Liver (tissue), 10 donors: ENCODE measurements around the gene SLITRK2. TPM values are rescaled to one million over a fixed set of nuclear protein-coding genes. Genes with fewer than 3 reads are reported as not detected.
A peak's percentile ranks its signal among the peaks of the same experiment; 100 is the strongest.

Experiments
- DNase-seq: peaks from one replicate; pipeline ENCODE4 v3.0.0-alpha.2; 2017; ENCODE audit warnings: low spot score
- H3K27ac ChIP-seq, 2 donors: one replicate each; pipeline ENCODE4 v1.7.0; 2013; ENCODE audit warnings: inconsistent platforms in 2 of 2, low read length in 2 of 2, control low read depth in 1 of 2, low read depth in 1 of 2, mild to moderate bottlenecking in 1 of 2
- H3K27me3 ChIP-seq, 4 donors: one replicate each; pipeline versions ENCODE4 v1.6.1 to v1.7.0; 2013; ENCODE audit warnings: low read length in 3 of 4, inconsistent platforms in 1 of 4, mild to moderate bottlenecking in 1 of 4, moderate library complexity in 1 of 4; ENCODE audit not compliant: control insufficient read depth in 4 of 4, insufficient read depth in 4 of 4
- H3K36me3 ChIP-seq, 4 donors: one replicate each; pipeline versions ENCODE4 v1.6.1 to v1.7.0; 2013; ENCODE audit warnings: low read length in 3 of 4, mild to moderate bottlenecking in 3 of 4, low read depth in 1 of 4, moderate library complexity in 1 of 4; ENCODE audit not compliant: control insufficient read depth in 4 of 4, insufficient read depth in 3 of 4
- H3K4me1 ChIP-seq, 4 donors: one replicate each; pipeline versions ENCODE4 v1.6.1 to v1.7.0; 2013; ENCODE audit warnings: low read length in 3 of 4, mild to moderate bottlenecking in 3 of 4, moderate library complexity in 1 of 4; ENCODE audit not compliant: control insufficient read depth in 4 of 4, insufficient read depth in 4 of 4
- H3K4me3 ChIP-seq, 3 donors: one replicate each; pipeline versions ENCODE4 v1.6.1 to v1.7.0; 2013; ENCODE audit warnings: low read length in 3 of 3, control low read depth in 1 of 3, low read depth in 1 of 3, mild to moderate bottlenecking in 1 of 3
- H3K9ac ChIP-seq, 2 donors: one replicate each; pipeline ENCODE4 v1.7.0; 2013; ENCODE audit warnings: low read length in 2 of 2, mild to moderate bottlenecking in 2 of 2, moderate library complexity in 2 of 2, control low read depth in 1 of 2, low read depth in 1 of 2
- H3K9me3 ChIP-seq, 4 donors: one replicate each; pipeline versions ENCODE4 v1.6.1 to v1.7.0; 2013; ENCODE audit warnings: low read length in 3 of 4; ENCODE audit not compliant: control insufficient read depth in 4 of 4
- FOXA2 ChIP-seq: IDR thresholded peaks from 2 replicates; pipeline ENCODE4 v1.6.1; 2016; ENCODE audit warnings: antibody characterized with exemption
- HNF4A ChIP-seq, 2 donors: conservative IDR thresholded peaks; 2 replicates each; pipeline ENCODE4 v1.6.1; 2016; ENCODE audit warnings: antibody characterized with exemption in 2 of 2, mild to moderate bottlenecking in 2 of 2
- JUND ChIP-seq, 2 donors: IDR thresholded peaks; 2 replicates each; pipeline ENCODE4 v1.6.1; 2016; ENCODE audit warnings: antibody characterized with exemption in 2 of 2
- RAD21 ChIP-seq, 2 donors: IDR thresholded peaks; 2 replicates each; pipeline ENCODE4 v1.6.1; 2016; ENCODE audit warnings: antibody characterized with exemption in 2 of 2, mild to moderate bottlenecking in 2 of 2
- REST ChIP-seq: IDR thresholded peaks from 2 replicates; pipeline ENCODE4 v1.6.1; 2016; ENCODE audit warnings: antibody characterized with exemption, mild to moderate bottlenecking
- RXRA ChIP-seq, 2 donors: IDR thresholded peaks; 2 replicates each; pipeline ENCODE4 v1.6.1; 2017 to 2018; ENCODE audit warnings: antibody characterized with exemption in 2 of 2, mild to moderate bottlenecking in 1 of 2
- SP1 ChIP-seq: IDR thresholded peaks from 2 replicates; pipeline ENCODE4 v1.6.1; 2018; ENCODE audit warnings: antibody characterized with exemption, mild to moderate bottlenecking
- WGBS: extraction: QIAGEN DNeasy Blood & Tissue Kit; methylation state at CpG from one replicate; pipeline ENCODE4 v1.1.7; 2013; 5-methylcytosine and 5-hydroxymethylcytosine counted together
- polyA plus RNA-seq, 2 donors: library from polyadenylated mRNA; stranded (reverse) in 1 of 2; unstranded in 1 of 2; fragments of 200-250 nt in 1 of 2; fragments of >200 nt in 1 of 2; fragmentation: Nextera tagmentation in 1 of 2; extraction: Ambion mirVana in 1 of 2; gene quantifications; one replicate each; pipeline versions ENCODE4 v1.2.1 to v1.2.3, GENCODE V29; 2013 to 2015
- small RNA-seq: library from RNA; depleted of rRNA; stranded (forward); fragments of <200 nt; gene quantifications from one replicate; pipeline ENCODE3, GENCODE V24; 2014
- total RNA-seq, 2 donors: library from RNA; depleted of rRNA; stranded (reverse); fragments of >200 nt; gene quantifications; one replicate each; pipeline ENCODE4 v1.2.3, GENCODE V29; 2014
- TF ChIP-seq, protein P1 (sequence below): fragments of 150-350 bp; IDR thresholded peaks from 2 replicates; pipeline ENCODE4 v1.5.1; 2017; ENCODE audit warnings: improper control_type of control experiment, low read depth, low read length; ENCODE audit not compliant: missing input control
- donor health status: healthy.
- donor health status: healthy.
- donor health status: healthy.
- donor health status: healthy.
- donor health status: healthy.

SLITRK2 gene
- total and polyA plus RNA-seq, 4 donors: 0.03 to 0.08 TPM; not detected in 2

- H3K9ac ChIP-seq: no peak overlapping the region
- WGBS: 39% methylated on average over 4 of the region's 4 CpGs
- no peaks in the 10 kb centered on the region for H3K4me1 ChIP-seq
- no peak overlapping the region for H3K27ac ChIP-seq
- no peak overlapping the region for H3K4me3 ChIP-seq
- DNase-seq: no peak
- TF ChIP-seq RXRA (IDR thresholded peaks at IDR 0.05) (peak in 1 of 2 donors; percentile 8), FOXA2 (no peak), JUND (IDR thresholded peaks at IDR 0.05) (no peak), SP1 (peak; percentile 20), REST (no peak), HNF4A (conservative IDR thresholded peaks at IDR 0.05) (peak in 1 of 2 donors; percentile 13), RAD21 (IDR thresholded peaks at IDR 0.05) (no peak)
- TF ChIP-seq, protein P1, sequence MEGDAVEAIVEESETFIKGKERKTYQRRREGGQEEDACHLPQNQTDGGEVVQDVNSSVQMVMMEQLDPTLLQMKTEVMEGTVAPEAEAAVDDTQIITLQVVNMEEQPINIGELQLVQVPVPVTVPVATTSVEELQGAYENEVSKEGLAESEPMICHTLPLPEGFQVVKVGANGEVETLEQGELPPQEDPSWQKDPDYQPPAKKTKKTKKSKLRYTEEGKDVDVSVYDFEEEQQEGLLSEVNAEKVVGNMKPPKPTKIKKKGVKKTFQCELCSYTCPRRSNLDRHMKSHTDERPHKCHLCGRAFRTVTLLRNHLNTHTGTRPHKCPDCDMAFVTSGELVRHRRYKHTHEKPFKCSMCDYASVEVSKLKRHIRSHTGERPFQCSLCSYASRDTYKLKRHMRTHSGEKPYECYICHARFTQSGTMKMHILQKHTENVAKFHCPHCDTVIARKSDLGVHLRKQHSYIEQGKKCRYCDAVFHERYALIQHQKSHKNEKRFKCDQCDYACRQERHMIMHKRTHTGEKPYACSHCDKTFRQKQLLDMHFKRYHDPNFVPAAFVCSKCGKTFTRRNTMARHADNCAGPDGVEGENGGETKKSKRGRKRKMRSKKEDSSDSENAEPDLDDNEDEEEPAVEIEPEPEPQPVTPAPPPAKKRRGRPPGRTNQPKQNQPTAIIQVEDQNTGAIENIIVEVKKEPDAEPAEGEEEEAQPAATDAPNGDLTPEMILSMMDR: no peak
- no peaks in the 10 kb centered on the region for H3K27me3 ChIP-seq
- no peaks in the 10 kb centered on the region for H3K9me3 ChIP-seq
- H3K36me3 ChIP-seq: no peaks in the 10 kb centered on the region
Observed at GRCh38 chrX:145865082-145865481, 47.5 kb downstream of the SLITRK2 start.

Small RNAs within 50 kb of the gene (small RNA-seq; reads per million reads assigned to genes)
- gene AL109653.1: not detected
